Effector memory CD4-positive, alpha-beta T cell (primary cell): Measurements from ENCODE around the gene HNRNPA3.

Source experiments
- DNase-seq, 3 donors: peaks; one replicate each; pipeline ENCODE4 v3.0.0-alpha.2; 2020
- H3K27ac ChIP-seq: 2 replicates; pipeline ENCODE4 v1.7.0; 2013; ENCODE audit warnings: mild to moderate bottlenecking, low read length, moderate library complexity; ENCODE audit not compliant: insufficient read depth, poor library complexity, severe bottlenecking
- H3K27me3 ChIP-seq: replicated peaks from 2 replicates; pipeline ENCODE4 v1.7.0; 2013; ENCODE audit warnings: mild to moderate bottlenecking, low read length; ENCODE audit not compliant: insufficient read depth, control insufficient read depth, poor library complexity, severe bottlenecking
- H3K36me3 ChIP-seq: 2 replicates; pipeline ENCODE4 v1.7.0; 2013; ENCODE audit warnings: mild to moderate bottlenecking, low read length, moderate library complexity; ENCODE audit not compliant: control insufficient read depth, insufficient read depth
- H3K4me1 ChIP-seq: 2 replicates; pipeline ENCODE4 v1.7.0; 2013; ENCODE audit warnings: low read length, mild to moderate bottlenecking; ENCODE audit not compliant: control insufficient read depth, insufficient read depth, poor library complexity, severe bottlenecking
- H3K4me3 ChIP-seq: 2 replicates; pipeline ENCODE4 v1.7.0; 2013; ENCODE audit warnings: low read length, low read depth, mild to moderate bottlenecking; ENCODE audit not compliant: insufficient read depth, poor library complexity, severe bottlenecking
- H3K9me3 ChIP-seq: 2 replicates; pipeline ENCODE4 v1.7.0; 2013; ENCODE audit warnings: mild to moderate bottlenecking, low read length, moderate library complexity; ENCODE audit not compliant: control insufficient read depth

HNRNPA3 gene

GRCh38 chr2:177231270-177231669 is 18.7 kb downstream of the HNRNPA3 start:
- Histone ChIP-seq H3K27ac (no peak overlapping the region), H3K9me3 (no peaks in the 10 kb centered on the region), H3K4me3 (no peak overlapping the region), H3K36me3 (peaks cover 31% of the 10 kb centered on the region), H3K4me1 (no peaks in the 10 kb centered on the region), H3K27me3 (no peaks in the 10 kb centered on the region)
- no peak for DNase-seq

- Histone ChIP-seq H3K36me3 (peaks cover 31% of the 10 kb centered on the region), H3K27ac (no peak overlapping the region), H3K4me3 (no peak overlapping the region), H3K27me3 (no peaks in the 10 kb centered on the region), H3K9me3 (no peaks in the 10 kb centered on the region), H3K4me1 (no peaks in the 10 kb centered on the region)
- no peak for DNase-seq
Observed at GRCh38 chr2:177232098-177232704, 19.6 kb downstream of the HNRNPA3 start.

GRCh38 chr2:177234267-177234666 is 21.7 kb downstream of the HNRNPA3 start:
- Histone ChIP-seq H3K4me1 (peaks cover 4% of the 10 kb centered on the region), H3K4me3 (no peak overlapping the region), H3K27ac (no peak overlapping the region), H3K27me3 (no peaks in the 10 kb centered on the region), H3K36me3 (peaks cover 31% of the 10 kb centered on the region), H3K9me3 (no peaks in the 10 kb centered on the region)
- no peak for DNase-seq

GRCh38 chr2:177235855-177236437 is 23.4 kb downstream of the HNRNPA3 start:
- Histone ChIP-seq H3K27ac (no peak overlapping the region), H3K36me3 (peaks cover 28% of the 10 kb centered on the region), H3K4me1 (peaks cover 16% of the 10 kb centered on the region), H3K27me3 (no peaks in the 10 kb centered on the region), H3K4me3 (no peak overlapping the region), H3K9me3 (no peaks in the 10 kb centered on the region)
- DNase-seq = no peak

GRCh38 chr2:177237932-177238331 is 25.3 kb downstream of the HNRNPA3 start:
- peaks cover 30% of the 10 kb centered on the region for H3K4me1 ChIP-seq
- no peak overlapping the region for H3K27ac ChIP-seq
- no peak overlapping the region for H3K4me3 ChIP-seq
- H3K27me3 ChIP-seq = no peaks in the 10 kb centered on the region
- H3K36me3 ChIP-seq = peaks cover 10% of the 10 kb centered on the region
- DNase-seq = no peak
- no peaks in the 10 kb centered on the region for H3K9me3 ChIP-seq

- H3K9me3 ChIP-seq = no peaks in the 10 kb centered on the region
- no peak overlapping the region for H3K4me3 ChIP-seq
- DNase-seq = no peak
- no peaks in the 10 kb centered on the region for H3K36me3 ChIP-seq
- H3K27me3 ChIP-seq = no peaks in the 10 kb centered on the region
- H3K27ac ChIP-seq = no peak overlapping the region
- H3K4me1 ChIP-seq = peaks cover 37% of the 10 kb centered on the region
Observed at GRCh38 chr2:177239053-177239452, 26.5 kb downstream of the HNRNPA3 start.

- H3K9me3 ChIP-seq = no peaks in the 10 kb centered on the region
- no peaks in the 10 kb centered on the region for H3K36me3 ChIP-seq
- no peak overlapping the region for H3K4me3 ChIP-seq
- H3K27ac ChIP-seq = peak overlapping the region; percentile 40
- DNase-seq = peak in 2 of 3 donors; percentile 9 to 13
- H3K27me3 ChIP-seq = no peaks in the 10 kb centered on the region
- H3K4me1 ChIP-seq = peaks cover 37% of the 10 kb centered on the region
Observed at GRCh38 chr2:177239932-177240630, 27.5 kb downstream of the HNRNPA3 start.

- peaks cover 40% of the 10 kb centered on the region for H3K4me1 ChIP-seq
- DNase-seq = no peak
Observed at GRCh38 chr2:177241711-177242120, 29.1 kb downstream of the HNRNPA3 start.

GRCh38 chr2:177242121-177242987 is 29.8 kb downstream of the HNRNPA3 start:
- no peaks in the 10 kb centered on the region for H3K9me3 ChIP-seq
- H3K27me3 ChIP-seq = no peaks in the 10 kb centered on the region
- H3K27ac ChIP-seq = peak overlapping the region; percentile 26
- DNase-seq = no peak
- no peak overlapping the region for H3K4me3 ChIP-seq
- H3K4me1 ChIP-seq = peaks cover 40% of the 10 kb centered on the region
- no peaks in the 10 kb centered on the region for H3K36me3 ChIP-seq

More at GRCh38 chr2:177241711-177242120, 29.1 kb downstream of the HNRNPA3 start:
- Histone ChIP-seq H3K36me3 (no peaks in the 10 kb centered on the region), H3K27me3 (no peaks in the 10 kb centered on the region), H3K4me3 (no peak overlapping the region), H3K9me3 (no peaks in the 10 kb centered on the region), H3K27ac (peak overlapping the region; percentile 26)
